Memory B cell (primary cell): ENCODE data around the gene TMEM17.

Experiments used
- ATAC-seq: fragments of 150-1000 bp; cut with Tn5 transposase; 2 replicates; pipeline ENCODE4 v1.10.0; 2021; ENCODE audit warnings: low read depth, mild to moderate bottlenecking, moderate library complexity
- DNase-seq, 2 donors: peaks; one replicate each; pipeline ENCODE4 v3.0.0; 2022; ENCODE audit warnings: low spot score in 2 of 2
- H3K27ac Mint-ChIP-seq: one replicate; pipeline ENCODE4 v1.8.0; 2022; ENCODE audit warnings: mild to moderate bottlenecking, moderate library complexity, mixed read lengths
- H3K27me3 Mint-ChIP-seq: one replicate; pipeline ENCODE4 v1.8.0; 2022; ENCODE audit warnings: mixed read lengths
- H3K36me3 Mint-ChIP-seq: one replicate; pipeline ENCODE4 v1.8.0; 2022; ENCODE audit warnings: mild to moderate bottlenecking, mixed read lengths
- H3K4me1 Mint-ChIP-seq: one replicate; pipeline ENCODE4 v1.8.0; 2022; ENCODE audit warnings: mixed read lengths
- H3K4me3 Mint-ChIP-seq: one replicate; pipeline ENCODE4 v1.8.0; 2022; ENCODE audit warnings: mild to moderate bottlenecking, moderate library complexity, mixed read lengths
- H3K9me3 Mint-ChIP-seq: one replicate; pipeline ENCODE4 v1.8.0; 2022; ENCODE audit warnings: mixed read lengths

Gene TMEM17

GRCh38 chr2:62461017-62461553 is 44.9 kb downstream of the TMEM17 start:
- Mint-ChIP-seq H3K36me3 (no peaks in the 10 kb centered on the region), H3K27me3 (no peaks in the 10 kb centered on the region), H3K4me1 (no peaks in the 10 kb centered on the region), H3K4me3 (no peak overlapping the region), H3K27ac (no peak overlapping the region), H3K9me3 (no peaks in the 10 kb centered on the region)
- DNase-seq (no peak), ATAC-seq (no peak)

- DNase-seq (no peak), ATAC-seq (no peak)
- Mint-ChIP-seq H3K9me3 (no peaks in the 10 kb centered on the region), H3K4me3 (no peak overlapping the region), H3K36me3 (no peaks in the 10 kb centered on the region), H3K27ac (no peak overlapping the region), H3K4me1 (no peaks in the 10 kb centered on the region), H3K27me3 (peaks cover 2% of the 10 kb centered on the region)
Measured at GRCh38 chr2:62460175-62460574, 45.8 kb downstream of the TMEM17 start.

- H3K9me3 Mint-ChIP-seq = no peaks in the 10 kb centered on the region
- H3K4me1 Mint-ChIP-seq = no peaks in the 10 kb centered on the region
- DNase-seq (no peak), ATAC-seq (no peak)
- no peak overlapping the region for H3K4me3 Mint-ChIP-seq
- no peaks in the 10 kb centered on the region for H3K36me3 Mint-ChIP-seq
- H3K27me3 Mint-ChIP-seq = peaks cover 2% of the 10 kb centered on the region
- H3K27ac Mint-ChIP-seq = no peak overlapping the region
Measured at GRCh38 chr2:62459672-62460071, 46.3 kb downstream of the TMEM17 start.

GRCh38 chr2:62459106-62459505 is 46.9 kb downstream of the TMEM17 start:
- Mint-ChIP-seq H3K9me3 (no peaks in the 10 kb centered on the region), H3K4me3 (no peak overlapping the region)
- ATAC-seq = no peak

GRCh38 chr2:62458671-62459081 is 47.3 kb downstream of the TMEM17 start:
- DNase-seq (no peak), ATAC-seq (no peak)
- Mint-ChIP-seq H3K27me3 (peaks cover 2% of the 10 kb centered on the region), H3K36me3 (no peaks in the 10 kb centered on the region), H3K4me1 (no peaks in the 10 kb centered on the region), H3K27ac (no peak overlapping the region), H3K4me3 (no peak overlapping the region), H3K9me3 (no peaks in the 10 kb centered on the region)

More at GRCh38 chr2:62459106-62459505, 46.9 kb downstream of the TMEM17 start:
- Mint-ChIP-seq H3K27me3 (peaks cover 2% of the 10 kb centered on the region), H3K27ac (no peak overlapping the region), H3K4me1 (no peaks in the 10 kb centered on the region), H3K36me3 (no peaks in the 10 kb centered on the region)
- DNase-seq = no peak

GRCh38 chr2:62458206-62458641 is 47.8 kb downstream of the TMEM17 start:
- DNase-seq (no peak), ATAC-seq (no peak)
- Mint-ChIP-seq H3K4me1 (no peaks in the 10 kb centered on the region), H3K4me3 (no peak overlapping the region), H3K36me3 (no peaks in the 10 kb centered on the region), H3K9me3 (no peaks in the 10 kb centered on the region), H3K27ac (no peak overlapping the region), H3K27me3 (peaks cover 2% of the 10 kb centered on the region)

GRCh38 chr2:62457556-62457955 is 48.4 kb downstream of the TMEM17 start:
- Mint-ChIP-seq H3K4me1 (no peaks in the 10 kb centered on the region), H3K4me3 (peak overlapping the region; percentile 55), H3K27me3 (peaks cover 2% of the 10 kb centered on the region), H3K36me3 (no peaks in the 10 kb centered on the region), H3K27ac (no peak overlapping the region), H3K9me3 (no peaks in the 10 kb centered on the region)
- no peak for DNase-seq
- ATAC-seq = no peak

- Mint-ChIP-seq H3K27me3 (peaks cover 2% of the 10 kb centered on the region), H3K27ac (no peak overlapping the region), H3K4me1 (no peaks in the 10 kb centered on the region), H3K4me3 (peak overlapping the region; percentile 55), H3K9me3 (no peaks in the 10 kb centered on the region), H3K36me3 (no peaks in the 10 kb centered on the region)
- ATAC-seq (peak; percentile 87), DNase-seq (peak; percentile 70 to 82)
Measured at GRCh38 chr2:62456721-62457539, 49.1 kb downstream of the TMEM17 start.

- H3K27me3 Mint-ChIP-seq = peaks cover 2% of the 10 kb centered on the region
- no peaks in the 10 kb centered on the region for H3K4me1 Mint-ChIP-seq
- no peak for ATAC-seq
- no peaks in the 10 kb centered on the region for H3K36me3 Mint-ChIP-seq
- H3K4me3 Mint-ChIP-seq = no peak overlapping the region
- H3K27ac Mint-ChIP-seq = no peak overlapping the region
- no peak for DNase-seq
- no peaks in the 10 kb centered on the region for H3K9me3 Mint-ChIP-seq
Measured at GRCh38 chr2:62455957-62456692, 49.9 kb downstream of the TMEM17 start.

- no peaks in the 10 kb centered on the region for H3K4me1 Mint-ChIP-seq
- no peak overlapping the region for H3K4me3 Mint-ChIP-seq
- ATAC-seq (no peak), DNase-seq (no peak)
- H3K27me3 Mint-ChIP-seq = peaks cover 2% of the 10 kb centered on the region
- H3K27ac Mint-ChIP-seq = no peak overlapping the region
- no peaks in the 10 kb centered on the region for H3K9me3 Mint-ChIP-seq
- no peaks in the 10 kb centered on the region for H3K36me3 Mint-ChIP-seq
Measured at GRCh38 chr2:62453955-62454354, 52.0 kb downstream of the TMEM17 start.

- Mint-ChIP-seq H3K9me3 (no peaks in the 10 kb centered on the region), H3K27ac (no peak overlapping the region), H3K36me3 (no peaks in the 10 kb centered on the region), H3K4me3 (no peak overlapping the region), H3K4me1 (no peaks in the 10 kb centered on the region), H3K27me3 (peaks cover 2% of the 10 kb centered on the region)
- DNase-seq = no peak
- no peak for ATAC-seq
Measured at GRCh38 chr2:62452701-62453454, 53.1 kb downstream of the TMEM17 start.

GRCh38 chr2:62450716-62451191 is 55.2 kb downstream of the TMEM17 start:
- no peaks in the 10 kb centered on the region for H3K27me3 Mint-ChIP-seq
- H3K9me3 Mint-ChIP-seq = no peaks in the 10 kb centered on the region
- DNase-seq (no peak), ATAC-seq (no peak)
- no peak overlapping the region for H3K4me3 Mint-ChIP-seq
- no peaks in the 10 kb centered on the region for H3K36me3 Mint-ChIP-seq
- H3K27ac Mint-ChIP-seq = no peak overlapping the region
- H3K4me1 Mint-ChIP-seq = no peaks in the 10 kb centered on the region
